ENCODE results near the gene CACNA1G. TPM values are rescaled to one million over a fixed set of nuclear protein-coding genes. Genes with fewer than 3 reads are reported as not detected.
A peak's percentile ranks its signal among the peaks of the same experiment; 100 is the strongest.

The CACNA1G gene
- polyA plus RNA-seq, 5 donors, result 16.2 to 32.8 (median 17.1) TPM

- no peak for DNase-seq
Measured at GRCh38 chr17:50609380-50610074, 49.0 kb downstream of the CACNA1G start.

GRCh38 chr17:50611634-50612033 lies 51.1 kb downstream of the CACNA1G start:
- DNase-seq, result no peak

- no peak for DNase-seq
Measured at GRCh38 chr17:50612281-50612680, 51.8 kb downstream of the CACNA1G start.

DNA sequence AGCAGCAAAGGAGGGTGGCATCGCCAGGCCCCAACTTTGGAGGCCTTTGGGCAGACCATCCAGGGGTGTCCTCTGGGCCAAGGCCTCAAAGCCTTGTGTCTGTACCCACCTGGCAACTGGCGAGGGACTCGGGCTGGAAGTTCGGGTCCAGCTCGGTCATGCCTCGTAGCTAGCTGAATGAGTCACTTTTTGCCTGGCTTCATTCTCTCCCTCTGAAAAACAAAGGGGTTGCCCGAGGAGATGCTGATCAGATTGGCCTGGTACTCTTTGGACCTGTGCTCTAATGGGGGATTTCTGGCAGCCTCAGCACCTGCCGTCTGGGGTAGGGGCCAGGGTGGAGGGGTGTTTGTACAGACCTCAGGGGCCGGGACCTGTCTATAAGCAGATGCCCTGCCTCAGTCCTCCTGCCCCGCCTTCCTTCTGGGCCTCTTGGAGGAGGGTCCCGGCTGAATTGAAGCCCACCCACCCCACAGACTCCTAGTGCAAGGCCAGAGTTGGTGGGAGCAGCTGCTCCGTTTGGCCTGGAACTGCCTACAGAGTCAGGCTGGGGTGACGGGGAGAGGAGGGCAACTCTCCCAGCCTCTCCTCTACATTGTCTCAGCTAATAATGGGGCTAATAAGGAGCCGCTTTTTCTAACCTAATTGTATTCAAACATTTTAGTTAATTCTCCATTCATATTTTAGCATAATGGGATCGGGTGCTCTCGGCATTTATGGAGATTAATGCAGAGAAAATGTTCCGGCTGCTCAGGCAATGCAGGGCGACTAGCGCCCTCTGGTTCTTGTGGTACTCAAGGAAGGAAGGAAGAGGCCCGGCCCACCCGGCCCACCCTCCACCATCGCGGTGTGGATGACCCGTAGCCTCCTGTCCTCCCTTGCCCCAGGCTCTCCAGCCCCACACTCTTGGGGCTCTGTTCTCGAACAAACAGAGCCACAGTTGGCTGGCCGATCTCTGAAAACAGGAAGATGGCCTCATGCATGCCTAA lies 52.8 kb downstream of the CACNA1G start:
- no peak for DNase-seq

DNA sequence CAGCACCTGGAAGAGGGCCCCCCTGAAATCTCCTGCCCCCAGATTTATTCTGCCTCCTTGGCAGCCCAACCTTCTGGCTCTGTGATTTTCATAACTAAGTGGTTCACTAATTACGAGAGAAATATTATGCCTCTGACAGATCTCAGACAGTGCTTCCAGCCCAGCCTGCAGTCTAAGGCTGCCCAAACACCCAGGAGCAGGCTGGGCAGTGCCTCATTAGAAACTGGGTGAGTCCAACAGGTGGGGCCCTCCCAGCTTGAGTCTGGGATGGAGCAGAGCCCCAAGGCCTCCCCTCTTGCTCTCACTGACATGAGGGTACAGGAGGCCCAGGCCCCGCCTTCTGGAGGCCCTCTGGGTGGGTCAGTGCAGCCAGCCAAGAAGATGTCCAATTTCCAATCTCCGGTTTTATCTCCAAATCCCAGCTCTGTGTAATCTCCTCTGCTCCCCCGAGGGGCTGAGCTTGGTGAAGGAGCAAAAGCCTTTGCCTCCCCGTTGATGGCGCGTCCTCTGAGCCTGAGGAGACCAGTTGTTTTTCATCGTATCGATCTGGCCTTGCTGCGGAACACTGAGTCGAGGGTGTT lies 54.0 kb downstream of the CACNA1G start:
- DNase-seq, result no peak

- no peak for DNase-seq
Measured at GRCh38 chr17:50615828-50616227, 55.3 kb downstream of the CACNA1G start.

DNA sequence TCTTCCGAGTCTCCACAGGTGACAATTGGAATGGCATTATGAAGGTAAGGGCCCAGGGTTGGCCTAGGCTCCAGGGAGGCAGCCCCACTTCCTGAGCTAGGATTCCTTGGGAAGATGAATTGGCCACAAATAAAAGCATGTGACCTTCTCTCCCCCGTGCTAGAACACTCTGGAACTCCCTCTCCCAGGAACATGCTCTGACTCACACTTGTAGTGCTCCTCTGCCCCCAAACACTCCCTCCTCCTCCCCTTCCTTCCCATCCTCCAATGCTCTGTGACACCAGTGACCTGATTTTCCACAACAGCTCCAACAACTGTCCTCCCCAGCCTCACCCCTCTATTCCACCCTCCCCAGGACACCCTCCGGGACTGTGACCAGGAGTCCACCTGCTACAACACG lies 57.8 kb downstream of the CACNA1G start:
- DNase-seq, result no peak

- no peak for DNase-seq
Measured at GRCh38 chr17:50618941-50619340, 58.4 kb downstream of the CACNA1G start.

DNA sequence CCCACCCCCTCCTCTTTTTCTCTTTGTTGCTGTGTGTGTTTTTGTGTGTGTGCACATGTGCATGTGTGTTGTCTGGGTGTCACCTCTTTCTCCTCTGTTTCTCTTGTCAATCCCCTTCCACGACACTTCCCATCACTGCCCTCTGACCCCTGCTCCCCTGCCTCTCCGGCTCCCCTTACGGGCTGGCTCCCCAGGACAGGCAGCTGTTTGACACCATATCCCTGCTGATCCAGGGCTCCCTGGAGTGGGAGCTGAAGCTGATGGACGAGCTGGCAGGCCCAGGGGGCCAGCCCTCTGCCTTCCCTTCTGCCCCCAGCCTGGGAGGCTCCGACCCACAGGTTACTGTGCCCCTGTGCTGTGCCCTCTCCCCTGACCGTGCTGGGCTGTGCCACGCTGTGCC lies 59.0 kb downstream of the CACNA1G start:
- DNase-seq, result no peak

DNA sequence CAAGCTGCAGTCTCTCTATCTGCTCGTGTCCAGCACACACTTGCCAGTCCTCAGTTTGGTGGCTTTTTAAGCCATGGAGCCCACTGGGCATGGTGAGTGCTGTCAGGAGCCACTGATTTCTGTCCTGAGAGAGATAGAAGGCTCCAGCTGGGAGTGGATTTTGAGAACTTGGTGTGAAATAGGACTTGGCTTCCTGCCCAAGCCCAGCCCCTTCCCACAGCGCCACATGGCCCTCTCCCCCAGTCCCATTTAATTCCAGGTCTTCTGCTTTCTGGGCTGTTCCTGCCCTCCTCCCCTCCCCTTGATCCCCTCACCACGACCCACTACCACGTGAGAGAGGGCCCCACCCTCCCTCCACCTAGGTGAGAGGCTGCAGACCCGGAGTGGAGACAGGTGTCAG lies 59.7 kb downstream of the CACNA1G start:
- DNase-seq, result no peak

- no peak for DNase-seq
Measured at GRCh38 chr17:50620858-50621257, 60.3 kb downstream of the CACNA1G start.

DNA sequence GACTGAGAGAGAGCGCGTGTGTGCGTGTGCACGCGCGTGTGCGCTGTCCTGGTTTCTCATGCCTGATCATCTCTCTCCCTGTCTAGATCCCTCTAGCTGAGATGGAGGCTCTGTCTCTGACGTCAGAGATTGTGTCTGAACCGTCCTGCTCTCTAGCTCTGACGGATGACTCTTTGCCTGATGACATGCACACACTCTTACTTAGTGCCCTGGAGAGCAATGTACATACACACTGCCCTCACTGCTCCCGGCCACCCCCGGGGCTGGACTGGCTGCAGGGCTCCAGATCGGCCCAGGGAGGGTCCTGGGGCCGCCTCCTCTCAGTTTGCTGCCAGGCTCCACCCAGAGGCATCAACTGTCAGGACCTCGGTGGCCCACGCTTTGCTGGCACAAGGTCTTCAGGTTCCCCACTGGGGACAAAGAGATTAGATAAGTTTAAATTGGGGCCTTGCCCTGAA lies 61.1 kb downstream of the CACNA1G start:
- DNase-seq, result no peak

DNA sequence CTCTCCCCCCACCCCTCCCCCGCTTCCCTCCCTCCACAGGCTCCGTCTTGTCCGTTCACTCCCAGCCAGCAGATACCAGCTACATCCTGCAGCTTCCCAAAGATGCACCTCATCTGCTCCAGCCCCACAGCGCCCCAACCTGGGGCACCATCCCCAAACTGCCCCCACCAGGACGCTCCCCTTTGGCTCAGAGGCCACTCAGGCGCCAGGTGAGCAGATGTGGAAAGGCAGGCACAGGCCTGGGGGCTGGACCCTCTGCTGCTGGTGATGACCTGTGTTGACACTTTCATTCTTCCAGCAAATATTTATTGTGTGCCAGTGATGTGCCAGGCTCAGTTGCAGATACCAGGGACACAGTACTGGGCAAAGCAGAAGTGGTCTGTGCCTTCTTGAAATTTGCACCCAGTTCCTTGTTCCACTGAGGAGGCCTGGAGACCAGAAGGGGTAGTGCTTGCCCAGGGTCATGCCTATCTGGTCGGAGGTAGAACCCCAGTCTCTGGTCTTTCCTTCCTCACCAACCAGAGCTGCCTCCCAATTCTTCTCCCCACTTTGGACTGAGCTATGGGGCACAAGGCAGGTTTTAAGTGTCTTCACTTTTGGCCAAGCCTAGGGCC lies 63.9 kb downstream of the CACNA1G start:
- no peak for DNase-seq

DNA sequence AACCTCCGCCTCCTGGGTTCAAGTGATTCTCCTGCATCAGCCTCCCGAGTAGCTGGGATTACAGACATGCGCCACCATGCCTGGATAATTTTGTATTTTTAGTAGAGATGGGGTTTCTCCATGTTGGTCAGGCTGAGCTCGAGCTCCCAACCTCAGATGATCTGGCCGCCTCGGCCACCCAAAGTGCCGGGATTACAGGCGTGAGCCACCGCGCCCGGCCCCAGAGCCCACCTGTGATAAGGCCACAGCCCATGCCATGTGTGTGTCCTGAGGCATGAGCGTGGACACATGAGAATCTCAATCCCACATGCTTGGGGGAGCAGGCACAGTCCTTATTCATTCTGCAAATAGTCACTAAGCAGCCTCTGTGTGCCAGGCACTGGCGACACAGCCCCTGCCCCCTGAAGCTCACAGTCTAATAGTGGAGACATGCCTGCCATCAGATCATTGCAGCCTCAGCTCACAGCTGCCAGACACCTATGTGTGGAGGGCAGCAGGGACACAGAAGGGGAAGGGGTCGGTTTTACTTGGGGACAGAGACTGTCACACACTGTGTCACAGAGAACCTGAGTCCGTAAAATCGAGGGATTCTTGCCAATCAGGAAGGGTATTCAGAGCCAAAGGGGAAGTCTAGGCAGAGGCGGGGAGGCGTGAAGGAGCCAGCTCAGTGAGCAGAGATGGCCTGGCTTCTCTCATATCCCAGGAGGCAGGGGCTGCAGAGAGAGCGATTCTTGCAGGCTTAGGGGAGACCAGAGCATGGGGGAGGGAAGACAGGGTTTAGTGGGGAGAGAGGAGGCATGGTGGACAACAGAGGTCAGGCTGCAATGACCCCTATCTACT lies 64.7 kb downstream of the CACNA1G start:
- no peak for DNase-seq

DNA sequence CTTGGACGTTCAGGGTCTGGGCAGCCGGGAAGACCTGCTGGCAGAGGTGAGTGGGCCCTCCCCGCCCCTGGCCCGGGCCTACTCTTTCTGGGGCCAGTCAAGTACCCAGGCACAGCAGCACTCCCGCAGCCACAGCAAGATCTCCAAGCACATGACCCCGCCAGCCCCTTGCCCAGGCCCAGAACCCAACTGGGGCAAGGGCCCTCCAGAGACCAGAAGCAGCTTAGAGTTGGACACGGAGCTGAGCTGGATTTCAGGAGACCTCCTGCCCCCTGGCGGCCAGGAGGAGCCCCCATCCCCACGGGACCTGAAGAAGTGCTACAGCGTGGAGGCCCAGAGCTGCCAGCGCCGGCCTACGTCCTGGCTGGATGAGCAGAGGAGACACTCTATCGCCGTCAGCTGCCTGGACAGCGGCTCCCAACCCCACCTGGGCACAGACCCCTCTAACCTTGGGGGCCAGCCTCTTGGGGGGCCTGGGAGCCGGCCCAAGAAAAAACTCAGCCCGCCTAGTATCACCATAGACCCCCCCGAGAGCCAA lies 65.6 kb downstream of the CACNA1G start:
- DNase-seq, result peak; percentile 62 to 68

DNA sequence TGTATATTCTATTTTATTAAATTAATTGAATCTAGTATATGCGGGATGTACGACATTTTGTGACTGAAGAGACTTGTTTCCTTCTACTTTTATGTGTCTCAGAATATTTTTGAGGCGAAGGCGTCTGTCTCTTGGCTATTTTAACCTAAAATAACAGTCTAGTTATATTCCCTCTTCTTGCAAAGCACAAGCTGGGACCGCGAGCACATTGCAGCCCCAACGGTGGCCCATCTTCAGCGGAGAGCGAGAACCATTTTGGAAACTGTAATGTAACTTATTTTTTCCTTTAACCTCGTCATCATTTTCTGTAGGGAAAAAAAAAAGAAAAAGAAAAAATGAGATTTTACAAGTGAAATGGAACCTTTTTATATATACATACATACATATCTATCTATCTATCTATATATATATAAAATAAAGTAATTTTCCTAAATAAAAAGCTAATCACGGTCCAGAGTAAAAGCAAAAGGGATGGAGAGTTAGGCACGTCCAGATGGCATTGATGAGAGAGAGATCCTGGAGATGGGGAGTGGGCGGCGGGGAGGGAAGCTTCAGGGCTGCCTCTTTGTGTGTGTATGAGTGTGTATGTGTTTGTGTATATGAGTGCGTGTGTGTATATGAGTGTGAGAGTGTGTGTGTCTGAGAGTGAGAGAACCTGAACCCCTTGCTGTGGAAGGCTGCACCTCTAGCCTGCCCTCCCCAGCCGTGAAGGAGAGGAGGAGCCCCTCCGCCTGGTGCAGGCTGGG lies 66.7 kb downstream of the CACNA1G start:
- DNase-seq, result no peak

- peak; percentile 52 to 63 for DNase-seq
Measured at GRCh38 chr17:50627782-50628601, 67.5 kb downstream of the CACNA1G start.

DNA sequence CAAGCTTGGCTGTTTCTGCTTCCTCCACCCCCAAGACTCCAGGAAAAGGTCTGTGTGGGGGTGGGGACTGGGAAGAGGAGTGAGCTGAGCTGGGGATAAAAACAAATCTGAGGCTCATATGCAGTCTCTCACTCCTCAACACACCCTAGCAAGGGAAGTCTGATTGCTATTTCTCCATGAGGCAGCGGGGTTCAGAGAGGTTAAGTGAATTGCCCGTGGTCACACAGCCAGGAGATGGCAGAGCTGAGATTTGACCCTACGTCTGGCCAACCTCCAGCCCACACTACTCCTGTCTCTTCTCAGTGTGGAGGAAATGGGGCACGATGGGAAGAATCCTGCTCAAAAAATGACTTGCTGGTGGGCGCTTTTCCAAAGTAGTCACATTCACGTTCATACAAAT lies 69.4 kb downstream of the CACNA1G start:
- no peak for DNase-seq

GRCh38 chr17:50630524-50631194 lies 70.1 kb downstream of the CACNA1G start:
- no peak for DNase-seq

Measured in right lung (tissue), 5 donors.